Left ventricle myocardium inferior (tissue), 1 donor: ENCODE results near the gene STARD3. TPM values are rescaled to one million over a fixed set of nuclear protein-coding genes. Genes with fewer than 3 reads are reported as not detected.
"Not testable (repeated sequence)": the region's sequence is repeated elsewhere in the genome, so short reads cannot be mapped to it uniquely, and the experiment has no call there.

Experiments
- DNase-seq: peaks from one replicate; pipeline ENCODE4 v3.0.0-alpha.2; 2020
- H3K27ac ChIP-seq: fragments of 200-600 bp; replicated peaks from 2 replicates; pipeline ENCODE4 v1.8.0; 2021
- H3K27me3 ChIP-seq: fragments of 200-600 bp; 2 replicates; pipeline ENCODE4 v1.8.0; 2021; ENCODE audit warnings: low read depth
- H3K36me3 ChIP-seq: fragments of 200-600 bp; 2 replicates; pipeline ENCODE4 v1.8.0; 2021
- H3K4me1 ChIP-seq: fragments of 200-600 bp; 2 replicates; pipeline ENCODE4 v1.8.0; 2021
- H3K4me3 ChIP-seq: fragments of 200-600 bp; 2 replicates; pipeline ENCODE4 v1.8.0; 2021; ENCODE audit warnings: mild to moderate bottlenecking, moderate library complexity
- H3K9me3 ChIP-seq: fragments of 200-600 bp; replicated peaks from 2 replicates; pipeline ENCODE4 v1.8.0; 2021
- CTCF ChIP-seq: fragments of 200-600 bp; IDR thresholded peaks from 2 replicates; pipeline ENCODE4 v1.8.0; 2021; ENCODE audit warnings: antibody characterized with exemption, mild to moderate bottlenecking, borderline replicate concordance
- intact Hi-C: fragments of 100-400 bp; cut with micrococcal nuclease; formaldehyde crosslinking; loops from one replicate; pipeline ENCODE4 v1.11.0; 2022
- total RNA-seq: library from RNA; stranded (reverse); fragmentation: NEBNext Ultra II Directional; extraction: Animal tissue kit (Norgen Biotek cat#: 25700); gene quantifications from one replicate; pipeline ENCODE4 v1.2.1, GENCODE V29; 2021
- donor health status: DM: no; HTN: yes; CAD: no; lungs with severe emphysema.

Gene STARD3
- total RNA-seq, 1 donor from 2014 or later: 15.7 TPM

- peaks cover 24% of the 10 kb centered on the region for H3K4me1 ChIP-seq
- intact Hi-C loops: no loop called here
Observed at GRCh38 chr17:39688475-39688835, 51.5 kb downstream of the STARD3 start.

GRCh38 chr17:39688945-39689344, 52.0 kb downstream of the STARD3 start:
- no peak overlapping the region for H3K27ac ChIP-seq
- DNase-seq: no peak
- H3K4me1 ChIP-seq: peaks cover 24% of the 10 kb centered on the region
- no peaks in the 10 kb centered on the region for H3K9me3 ChIP-seq
- H3K4me3 ChIP-seq: peak overlapping the region; percentile 74
- no peaks in the 10 kb centered on the region for H3K27me3 ChIP-seq
- intact Hi-C loops: no loop called here
- peaks cover 20% of the 10 kb centered on the region for H3K36me3 ChIP-seq
- TF ChIP-seq CTCF: no peak

More at GRCh38 chr17:39688475-39688835, 51.5 kb downstream of the STARD3 start:
- no peak for DNase-seq
- Histone ChIP-seq H3K27me3 (no peaks in the 10 kb centered on the region), H3K9me3 (no peaks in the 10 kb centered on the region), H3K36me3 (peaks cover 24% of the 10 kb centered on the region), H3K4me3 (peak overlapping the region; percentile 74), H3K27ac (peak overlapping the region; percentile 95)
- no peak for TF ChIP-seq CTCF

- no peaks in the 10 kb centered on the region for H3K27me3 ChIP-seq
- no peak overlapping the region for H3K27ac ChIP-seq
- no peak overlapping the region for H3K4me3 ChIP-seq
- H3K9me3 ChIP-seq: no peaks in the 10 kb centered on the region
- intact Hi-C loops: no loop called here
- H3K4me1 ChIP-seq: peaks cover 6% of the 10 kb centered on the region
- no peaks in the 10 kb centered on the region for H3K36me3 ChIP-seq
- no peak for DNase-seq
- no peak for TF ChIP-seq CTCF
Observed at GRCh38 chr17:39694593-39694992, 57.6 kb downstream of the STARD3 start.

GRCh38 chr17:39695089-39695474, 58.1 kb downstream of the STARD3 start:
- Histone ChIP-seq H3K27me3 (no peaks in the 10 kb centered on the region), H3K27ac (no peak overlapping the region), H3K36me3 (no peaks in the 10 kb centered on the region), H3K9me3 (no peaks in the 10 kb centered on the region), H3K4me3 (no peak overlapping the region), H3K4me1 (peaks cover 11% of the 10 kb centered on the region)
- no peak for DNase-seq
- intact Hi-C loops: no loop called here
- TF ChIP-seq CTCF: no peak

- Histone ChIP-seq H3K27me3 (no peaks in the 10 kb centered on the region), H3K4me3 (no peak overlapping the region), H3K9me3 (no peaks in the 10 kb centered on the region), H3K36me3 (no peaks in the 10 kb centered on the region), H3K27ac (no peak overlapping the region), H3K4me1 (peaks cover 28% of the 10 kb centered on the region)
- intact Hi-C loops: no loop called here
- no peak for TF ChIP-seq CTCF
- no peak for DNase-seq
Observed at GRCh38 chr17:39696731-39697130, 59.8 kb downstream of the STARD3 start.

- no peaks in the 10 kb centered on the region for H3K9me3 ChIP-seq
- intact Hi-C loops: no loop called here
Observed at GRCh38 chr17:39697961-39698360, 61.0 kb downstream of the STARD3 start.

GRCh38 chr17:39699157-39699817, 62.3 kb downstream of the STARD3 start:
- Histone ChIP-seq H3K27ac (peak overlapping the region; percentile 90), H3K4me1 (peaks cover 53% of the 10 kb centered on the region), H3K4me3 (peak overlapping the region; percentile 97)
- intact Hi-C loops, H3K9me3 ChIP-seq, H3K36me3 ChIP-seq, H3K27me3 ChIP-seq, DNase-seq: not testable (repeated sequence)

More at GRCh38 chr17:39697961-39698360, 61.0 kb downstream of the STARD3 start:
- Histone ChIP-seq H3K4me1 (peaks cover 40% of the 10 kb centered on the region), H3K27ac (no peak overlapping the region), H3K36me3 (no peaks in the 10 kb centered on the region), H3K27me3 (no peaks in the 10 kb centered on the region), H3K4me3 (no peak overlapping the region)
- no peak for TF ChIP-seq CTCF
- DNase-seq: no peak
